GM19463 (cell line): ENCODE data around the gene DPP10.
"Not testable (repeated sequence)": the region's sequence is repeated elsewhere in the genome, so short reads cannot be mapped to it uniquely, and the experiment has no call there.

Experiments
- ATAC-seq: cut with Tn5 transposase; IDR thresholded peaks from one replicate; pipeline ENCODE4 v1.9.1; 2021; ENCODE audit warnings: mild to moderate bottlenecking, moderate library complexity; ENCODE audit not compliant: unreplicated experiment

DPP10 gene

DNA sequence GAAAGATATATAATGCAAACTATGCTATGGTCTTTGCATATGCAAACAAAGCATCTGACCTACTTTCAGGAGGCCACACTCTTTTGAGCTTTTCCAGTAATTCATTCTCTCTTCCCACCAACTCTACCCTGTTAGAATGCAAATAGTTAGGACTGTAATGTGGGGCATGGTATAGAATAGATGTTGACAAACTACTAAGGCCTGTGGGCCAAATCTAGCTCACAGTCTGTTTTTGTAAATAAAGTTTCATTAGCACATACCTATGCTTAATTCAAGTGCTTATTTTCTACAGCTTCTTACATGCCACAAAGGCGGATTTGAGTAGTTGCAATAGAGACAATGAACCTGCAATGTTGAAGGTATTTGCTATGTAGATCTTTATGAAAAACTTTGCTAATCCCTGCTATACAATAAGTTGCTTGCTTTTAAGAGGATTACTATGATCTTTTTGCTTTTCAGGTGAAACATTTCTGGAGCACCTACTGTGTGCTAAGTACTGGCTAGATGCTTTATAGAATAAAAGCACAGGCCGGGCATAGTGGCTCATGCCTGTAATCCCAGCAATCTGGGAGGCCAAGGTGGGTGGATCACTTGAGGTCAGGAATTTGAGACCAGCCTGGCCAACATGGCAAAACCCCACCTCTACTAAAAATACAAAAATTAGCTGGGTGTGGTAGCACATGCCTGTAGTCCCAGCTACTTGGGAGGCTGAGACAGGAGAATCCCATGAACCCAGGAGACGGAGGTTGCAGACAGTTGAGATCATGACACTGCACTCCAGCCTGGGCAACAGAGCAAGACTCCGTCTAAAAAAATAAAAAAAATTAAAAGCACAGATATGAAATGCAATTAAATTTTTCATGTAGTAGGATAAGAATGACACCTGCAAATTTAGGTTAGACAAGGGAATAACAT lies 267.8 kb downstream of the DPP10 start:
- no peak for ATAC-seq

GRCh38 chr2:114714313-114714712 lies 271.9 kb downstream of the DPP10 start:
- no peak for ATAC-seq

GRCh38 chr2:114717049-114717448 lies 274.6 kb downstream of the DPP10 start:
- no peak for ATAC-seq

GRCh38 chr2:114724454-114724853 lies 282.0 kb downstream of the DPP10 start:
- ATAC-seq = no peak

- no peak for ATAC-seq
These were observed 284.6 kb downstream of the DPP10 start for GRCh38 chr2:114727012-114727411.

- ATAC-seq = no peak
These were observed 285.9 kb downstream of the DPP10 start for GRCh38 chr2:114728372-114728771.

GRCh38 chr2:114729026-114729425 lies 286.6 kb downstream of the DPP10 start:
- no peak for ATAC-seq

DNA sequence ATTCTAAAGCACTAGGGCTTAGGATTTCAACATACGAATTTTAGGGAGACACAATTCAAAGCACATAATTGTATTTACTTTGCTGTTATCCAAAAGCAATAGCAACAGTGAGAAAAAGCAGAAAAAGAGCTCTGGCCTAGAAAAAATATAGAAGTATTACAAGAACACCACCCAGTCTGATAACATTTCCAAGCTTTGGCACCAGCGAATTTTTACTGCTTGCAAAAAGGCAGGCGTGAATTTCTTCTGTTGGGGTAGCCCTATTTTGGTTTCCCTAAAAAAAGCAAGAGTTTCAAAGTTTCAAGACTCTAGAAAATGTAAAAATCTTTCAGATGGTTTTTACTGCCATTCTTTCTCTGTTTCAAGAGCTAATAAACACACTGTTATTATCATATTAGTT lies 292.7 kb downstream of the DPP10 start:
- ATAC-seq = no peak

DNA sequence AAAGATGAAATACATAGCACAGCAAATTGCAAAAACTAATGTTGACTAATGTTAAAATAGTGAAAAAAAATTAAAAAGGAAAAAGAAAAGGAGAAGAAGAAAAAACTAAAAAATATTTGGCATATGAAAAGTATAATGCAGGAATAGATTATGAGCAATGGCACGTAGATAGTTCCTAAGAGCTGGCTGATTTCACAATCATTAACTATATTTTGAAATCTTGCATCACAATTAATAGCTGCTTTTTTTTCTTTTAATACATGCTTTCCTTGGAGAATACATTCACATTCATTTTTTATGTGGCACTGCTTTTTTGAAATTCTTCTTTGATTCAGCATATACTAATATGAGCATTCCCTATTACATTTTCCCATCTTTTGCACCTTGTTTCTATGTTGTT lies 299.8 kb downstream of the DPP10 start:
- ATAC-seq = no peak

- no peak for ATAC-seq
These were observed 303.3 kb downstream of the DPP10 start for GRCh38 chr2:114745700-114746099.

DNA sequence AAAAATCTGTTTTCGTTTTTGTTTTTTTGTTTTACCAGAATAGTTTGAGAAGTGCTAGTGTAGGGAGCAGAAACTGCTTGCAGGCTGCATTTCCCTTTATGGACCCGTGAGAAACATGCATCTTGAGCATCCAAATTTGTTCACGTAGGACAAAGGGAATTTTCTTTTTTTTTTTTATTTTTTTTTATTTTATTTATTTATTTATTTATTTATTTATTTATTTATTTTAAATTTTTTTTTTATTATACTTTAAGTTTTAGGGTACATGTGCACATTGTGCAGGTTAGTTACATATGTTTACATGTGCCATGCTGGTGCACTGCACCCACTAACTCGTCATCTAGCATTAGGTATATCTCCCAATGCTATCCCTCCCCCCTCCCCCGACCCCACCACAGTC lies 305.7 kb downstream of the DPP10 start:
- not testable (repeated sequence) for ATAC-seq

DNA sequence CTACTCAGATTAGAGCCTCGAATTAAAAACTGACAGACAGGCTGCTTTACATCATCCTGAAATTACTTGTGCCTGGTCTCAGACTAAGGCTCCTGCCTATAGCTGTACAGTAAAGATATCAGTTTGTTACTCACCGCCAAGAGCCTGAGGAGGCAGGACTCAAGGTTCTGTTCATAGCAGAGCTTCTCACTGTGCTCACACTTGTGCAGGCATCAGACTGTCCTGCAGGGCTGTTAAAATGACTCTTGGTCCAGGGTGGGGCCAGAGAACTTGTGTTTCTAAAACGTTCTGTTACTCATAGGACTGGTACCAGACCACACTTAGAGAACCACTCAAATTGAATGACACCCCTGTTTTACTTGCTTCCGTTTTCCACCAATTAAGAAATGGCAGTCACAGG lies 310.0 kb downstream of the DPP10 start:
- no peak for ATAC-seq

DNA sequence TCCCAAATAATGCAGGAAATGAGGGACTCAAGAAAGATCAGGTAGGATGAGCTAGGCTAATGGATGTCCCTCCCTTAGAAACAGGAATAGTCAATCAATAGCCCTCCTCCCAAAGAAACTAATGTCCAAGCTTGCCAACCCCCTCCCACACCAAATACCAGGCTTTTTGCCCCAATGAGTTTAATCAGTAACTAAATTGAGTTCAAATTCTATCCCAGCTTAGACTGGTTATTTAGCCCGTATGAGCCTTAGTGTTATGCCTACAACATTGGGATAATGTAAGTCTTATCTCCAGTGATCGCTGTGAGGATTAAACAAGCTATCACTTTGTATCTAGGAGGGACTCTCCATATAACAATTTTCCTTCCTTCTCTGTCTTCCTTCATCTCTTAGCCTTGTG lies 310.7 kb downstream of the DPP10 start:
- ATAC-seq = no peak

GRCh38 chr2:114754907-114755563 lies 312.6 kb downstream of the DPP10 start:
- no peak for ATAC-seq

- ATAC-seq = no peak
These were observed 319.9 kb downstream of the DPP10 start for GRCh38 chr2:114762376-114762775.

GRCh38 chr2:114762986-114763385 lies 320.5 kb downstream of the DPP10 start:
- no peak for ATAC-seq

GRCh38 chr2:114769110-114769509 lies 326.7 kb downstream of the DPP10 start:
- no peak for ATAC-seq

GRCh38 chr2:114769991-114770390 lies 327.6 kb downstream of the DPP10 start:
- no peak for ATAC-seq

GRCh38 chr2:114784046-114784445 lies 341.6 kb downstream of the DPP10 start:
- no peak for ATAC-seq

- ATAC-seq = no peak
These were observed 342.6 kb downstream of the DPP10 start for GRCh38 chr2:114784890-114785583.

- ATAC-seq = no peak
These were observed 344.5 kb downstream of the DPP10 start for GRCh38 chr2:114786901-114787300.

- no peak for ATAC-seq
These were observed 345.0 kb downstream of the DPP10 start for GRCh38 chr2:114787486-114787885.
